ENCODE results near the gene RFLNA. TPM values are rescaled to one million over a fixed set of nuclear protein-coding genes. Genes with fewer than 3 reads are reported as not detected.
"Not testable (repeated sequence)": the region's sequence is repeated elsewhere in the genome, so short reads cannot be mapped to it uniquely, and the experiment has no call there.

RFLNA gene
- total RNA-seq, 1 donor from 2014 or later = 2.6 TPM

GRCh38 chr12:124317400-124317799, 22.5 kb downstream of the RFLNA start:
- Histone ChIP-seq H3K27me3 (ENCODE audit: control insufficient read depth in 3 of 3, insufficient read depth in 3 of 3, low read length in 3 of 3) (no peaks in the 10 kb centered on the region), H3K4me3 (ENCODE audit: low read length in 3 of 3) (no peak overlapping the region), H3K4me1 (ENCODE audit: control insufficient read depth in 3 of 3, insufficient read depth in 3 of 3, low read length in 3 of 3) (peaks cover 0 to 2% (median 0%) of the 10 kb centered on the region in 3 donors), H3K9ac (ENCODE audit: low read depth in 1 of 3, low read length in 3 of 3) (no peak overlapping the region), H3K36me3 (ENCODE audit: control insufficient read depth in 3 of 3, insufficient read depth in 3 of 3, low read length in 3 of 3) (no peaks in the 10 kb centered on the region), H3K27ac (ENCODE audit: low read depth, low read length) (no peak overlapping the region), H3K9me3 (ENCODE audit: control insufficient read depth in 3 of 3, low read length in 3 of 3) (no peaks in the 10 kb centered on the region)

- Histone ChIP-seq H3K27me3 (ENCODE audit: control insufficient read depth in 3 of 3, insufficient read depth in 3 of 3, low read length in 3 of 3) (no peaks in the 10 kb centered on the region), H3K4me3 (ENCODE audit: low read length in 3 of 3) (no peak overlapping the region), H3K4me1 (ENCODE audit: control insufficient read depth in 3 of 3, insufficient read depth in 3 of 3, low read length in 3 of 3) (peaks cover 0 to 2% (median 0%) of the 10 kb centered on the region in 3 donors), H3K9me3 (ENCODE audit: control insufficient read depth in 3 of 3, low read length in 3 of 3) (peaks cover 0 to 5% (median 1%) of the 10 kb centered on the region in 3 donors), H3K36me3 (ENCODE audit: control insufficient read depth in 3 of 3, insufficient read depth in 3 of 3, low read length in 3 of 3) (peaks cover under 1 to 2% (median under 1%) of the 10 kb centered on the region in 3 donors), H3K27ac (ENCODE audit: low read depth, low read length) (no peak overlapping the region), H3K9ac (ENCODE audit: low read depth in 1 of 3, low read length in 3 of 3) (no peak overlapping the region)
Observed at GRCh38 chr12:124318278-124319020, 23.6 kb downstream of the RFLNA start.

GRCh38 chr12:124319368-124320050, 24.6 kb downstream of the RFLNA start:
- no peak overlapping the region for H3K27ac ChIP-seq (ENCODE audit: low read depth, low read length)
- peaks cover 11 to 12% (median 12%) of the 10 kb centered on the region in 3 donors for H3K36me3 ChIP-seq (ENCODE audit: control insufficient read depth in 3 of 3, insufficient read depth in 3 of 3, low read length in 3 of 3)
- H3K9me3 ChIP-seq (ENCODE audit: control insufficient read depth in 3 of 3, low read length in 3 of 3) = peaks cover 8 to 15% (median 8%) of the 10 kb centered on the region in 3 donors
- peaks cover 0 to 2% (median 0%) of the 10 kb centered on the region in 3 donors for H3K4me1 ChIP-seq (ENCODE audit: control insufficient read depth in 3 of 3, insufficient read depth in 3 of 3, low read length in 3 of 3)
- H3K27me3 ChIP-seq (ENCODE audit: control insufficient read depth in 3 of 3, insufficient read depth in 3 of 3, low read length in 3 of 3) = no peaks in the 10 kb centered on the region
- no peak overlapping the region for H3K9ac ChIP-seq (ENCODE audit: low read depth in 1 of 3, low read length in 3 of 3)
- H3K4me3 ChIP-seq (ENCODE audit: low read length in 3 of 3) = no peak overlapping the region

- H3K4me1 ChIP-seq (ENCODE audit: control insufficient read depth in 3 of 3, insufficient read depth in 3 of 3, low read length in 3 of 3) = peaks cover 0 to 2% (median 0%) of the 10 kb centered on the region in 3 donors
- peaks cover 22 to 24% (median 23%) of the 10 kb centered on the region in 3 donors for H3K36me3 ChIP-seq (ENCODE audit: control insufficient read depth in 3 of 3, insufficient read depth in 3 of 3, low read length in 3 of 3)
- H3K27ac ChIP-seq (ENCODE audit: low read depth, low read length) = no peak overlapping the region
- H3K4me3 ChIP-seq (ENCODE audit: low read length in 3 of 3) = no peak overlapping the region
- no peaks in the 10 kb centered on the region for H3K27me3 ChIP-seq (ENCODE audit: control insufficient read depth in 3 of 3, insufficient read depth in 3 of 3, low read length in 3 of 3)
- no peak overlapping the region for H3K9ac ChIP-seq (ENCODE audit: low read depth in 1 of 3, low read length in 3 of 3)
- H3K9me3 ChIP-seq (ENCODE audit: control insufficient read depth in 3 of 3, low read length in 3 of 3) = peaks cover 8 to 18% (median 8%) of the 10 kb centered on the region in 3 donors
Observed at GRCh38 chr12:124321040-124321481, 26.2 kb downstream of the RFLNA start.

- Histone ChIP-seq H3K9me3 (ENCODE audit: control insufficient read depth in 3 of 3, low read length in 3 of 3) (peaks cover 8 to 18% (median 8%) of the 10 kb centered on the region in 3 donors), H3K9ac (ENCODE audit: low read depth in 1 of 3, low read length in 3 of 3) (no peak overlapping the region), H3K36me3 (ENCODE audit: control insufficient read depth in 3 of 3, insufficient read depth in 3 of 3, low read length in 3 of 3) (peaks cover 24 to 30% (median 28%) of the 10 kb centered on the region in 3 donors), H3K4me1 (ENCODE audit: control insufficient read depth in 3 of 3, insufficient read depth in 3 of 3, low read length in 3 of 3) (peaks cover 4 to 7% (median 5%) of the 10 kb centered on the region in 3 donors), H3K27me3 (ENCODE audit: control insufficient read depth in 3 of 3, insufficient read depth in 3 of 3, low read length in 3 of 3) (no peaks in the 10 kb centered on the region), H3K27ac (ENCODE audit: low read depth, low read length) (no peak overlapping the region), H3K4me3 (ENCODE audit: low read length in 3 of 3) (no peak overlapping the region)
Observed at GRCh38 chr12:124321556-124322270, 26.8 kb downstream of the RFLNA start.

- Histone ChIP-seq H3K4me1 (ENCODE audit: control insufficient read depth in 3 of 3, insufficient read depth in 3 of 3, low read length in 3 of 3) (peaks cover 8 to 11% (median 11%) of the 10 kb centered on the region in 3 donors), H3K27me3 (ENCODE audit: control insufficient read depth in 3 of 3, insufficient read depth in 3 of 3, low read length in 3 of 3) (no peaks in the 10 kb centered on the region), H3K9ac (ENCODE audit: low read depth in 1 of 3, low read length in 3 of 3) (no peak overlapping the region), H3K27ac (ENCODE audit: low read depth, low read length) (no peak overlapping the region), H3K4me3 (ENCODE audit: low read length in 3 of 3) (no peak overlapping the region), H3K36me3 (ENCODE audit: control insufficient read depth in 3 of 3, insufficient read depth in 3 of 3, low read length in 3 of 3) (peaks cover 24 to 32% (median 29%) of the 10 kb centered on the region in 3 donors), H3K9me3 (ENCODE audit: control insufficient read depth in 3 of 3, low read length in 3 of 3) (peaks cover 8 to 18% (median 8%) of the 10 kb centered on the region in 3 donors)
Observed at GRCh38 chr12:124322271-124322998, 27.5 kb downstream of the RFLNA start.

GRCh38 chr12:124322999-124323328, 28.1 kb downstream of the RFLNA start:
- peaks cover 24 to 32% (median 30%) of the 10 kb centered on the region in 3 donors for H3K36me3 ChIP-seq (ENCODE audit: control insufficient read depth in 3 of 3, insufficient read depth in 3 of 3, low read length in 3 of 3)
- peaks cover 8 to 18% (median 8%) of the 10 kb centered on the region in 3 donors for H3K9me3 ChIP-seq (ENCODE audit: control insufficient read depth in 3 of 3, low read length in 3 of 3)
- peaks cover 12 to 16% (median 16%) of the 10 kb centered on the region in 3 donors for H3K4me1 ChIP-seq (ENCODE audit: control insufficient read depth in 3 of 3, insufficient read depth in 3 of 3, low read length in 3 of 3)
- H3K27ac ChIP-seq (ENCODE audit: low read depth, low read length); H3K9ac ChIP-seq (ENCODE audit: low read depth in 1 of 3, low read length in 3 of 3); H3K27me3 ChIP-seq (ENCODE audit: control insufficient read depth in 3 of 3, insufficient read depth in 3 of 3, low read length in 3 of 3); H3K4me3 ChIP-seq (ENCODE audit: low read length in 3 of 3): not testable (repeated sequence)

- Histone ChIP-seq H3K27ac (ENCODE audit: low read depth, low read length) (no peak overlapping the region), H3K4me1 (ENCODE audit: control insufficient read depth in 3 of 3, insufficient read depth in 3 of 3, low read length in 3 of 3) (peaks cover 19 to 26% (median 26%) of the 10 kb centered on the region in 3 donors), H3K36me3 (ENCODE audit: control insufficient read depth in 3 of 3, insufficient read depth in 3 of 3, low read length in 3 of 3) (peaks cover 26 to 40% (median 39%) of the 10 kb centered on the region in 3 donors), H3K27me3 (ENCODE audit: control insufficient read depth in 3 of 3, insufficient read depth in 3 of 3, low read length in 3 of 3) (no peaks in the 10 kb centered on the region), H3K9ac (ENCODE audit: low read depth in 1 of 3, low read length in 3 of 3) (no peak overlapping the region), H3K4me3 (ENCODE audit: low read length in 3 of 3) (peak overlapping the region in 1 of 3 donors; percentile 23), H3K9me3 (ENCODE audit: control insufficient read depth in 3 of 3, low read length in 3 of 3) (peaks cover 8 to 18% (median 8%) of the 10 kb centered on the region in 3 donors)
Observed at GRCh38 chr12:124323771-124324530, 29.1 kb downstream of the RFLNA start.

All from skeletal muscle tissue (tissue), 4 donors.